T-cell (primary cell): ENCODE measurements around the gene GLB1L. TPM values are rescaled to one million over a fixed set of nuclear protein-coding genes. Genes with fewer than 3 reads are reported as not detected.
A peak's percentile ranks its signal among the peaks of the same experiment; 100 is the strongest.

ENCODE experiments used
- ATAC-seq, 4 experiments: fragments of 200-7000 bp in 3 of 4; fragments of 150-1000 bp in 1 of 4; cut with Tn5 transposase; replicated peaks in 1 of 4; 1 replicate in 3 of 4; 2 replicates in 1 of 4; pipeline ENCODE4 v1.10.0; 2021; ENCODE audit warnings: moderate library complexity in 3 of 4, mild to moderate bottlenecking in 2 of 4, moderate number of reproducible peaks in 1 of 4
- CTCF ChIA-PET, 2 donors: fragments of 300-600 bp; sonication (Branson Sonifier 250); formaldehyde crosslinking; loops; one replicate each; lab custom pipeline; 2022; ENCODE audit warnings: antibody characterized with exemption in 2 of 2; lab: Charles Lee
- POLR2A ChIA-PET, 2 donors: fragments of 300-600 bp; sonication (Branson Sonifier 250); formaldehyde crosslinking; loops; one replicate each; lab custom pipeline; 2022; ENCODE audit warnings: antibody characterized with exemption in 2 of 2; lab: Charles Lee
- DNase-seq, 35 experiments: peaks; one replicate each; pipeline versions ENCODE4 v3.0.0 to v3.0.0-alpha.2; 2013 to 2023
- H3K27ac ChIP-seq: one replicate; pipeline ENCODE4 v1.5.1; 2013; ENCODE audit warnings: low read length
- H3K27me3 ChIP-seq, 2 experiments: replicated peaks in 1 of 2; 1 replicate in 1 of 2; 2 replicates in 1 of 2; pipeline versions ENCODE4 v1.6.1 to v1.7.0; 2013; ENCODE audit warnings: low read length in 1 of 2, mixed read lengths in 1 of 2; ENCODE audit not compliant: control insufficient read depth in 2 of 2, insufficient read depth in 2 of 2; ENCODE audit errors: extremely low read depth in 1 of 2
- H3K36me3 ChIP-seq, 2 donors: 1 replicate in 1 of 2; 2 replicates in 1 of 2; pipeline versions ENCODE4 v1.6.1 to v1.7.0; 2013; ENCODE audit warnings: low read length in 1 of 2; ENCODE audit not compliant: control insufficient read depth in 2 of 2, insufficient read depth in 1 of 2; ENCODE audit errors: extremely low read depth in 1 of 2
- H3K4me1 ChIP-seq, 2 experiments: 1 replicate in 1 of 2; 2 replicates in 1 of 2; pipeline versions ENCODE4 v1.6.1 to v1.7.0; 2013; ENCODE audit warnings: low read length in 2 of 2, mixed read lengths in 1 of 2; ENCODE audit not compliant: insufficient read depth in 2 of 2, control insufficient read depth in 1 of 2; ENCODE audit errors: extremely low read depth in 1 of 2
- H3K4me3 ChIP-seq, 2 donors: 1 replicate in 1 of 2; 2 replicates in 1 of 2; pipeline versions ENCODE4 v1.5.1 to v1.7.0; 2013; ENCODE audit warnings: mild to moderate bottlenecking in 2 of 2, low read length in 1 of 2, moderate library complexity in 1 of 2; ENCODE audit not compliant: control insufficient read depth in 1 of 2; ENCODE audit errors: extremely low read depth in 1 of 2
- H3K9me3 ChIP-seq: 2 replicates; pipeline ENCODE4 v1.7.0; 2013
- H3K27ac Mint-ChIP-seq, 2 donors: one replicate each; pipeline ENCODE4 v1.8.0; 2020 to 2021; ENCODE audit warnings: mild to moderate bottlenecking in 2 of 2, mixed read lengths in 2 of 2
- H3K27me3 Mint-ChIP-seq, 2 donors: one replicate each; pipeline ENCODE4 v1.8.0; 2021 to 2022; ENCODE audit warnings: mixed read lengths in 2 of 2
- H3K36me3 Mint-ChIP-seq: one replicate; pipeline ENCODE4 v1.8.0; 2021; ENCODE audit warnings: mixed read lengths
- H3K4me1 Mint-ChIP-seq, 3 donors: one replicate each; pipeline ENCODE4 v1.8.0; 2020 to 2022; ENCODE audit warnings: mixed read lengths in 3 of 3, mild to moderate bottlenecking in 1 of 3
- H3K4me3 Mint-ChIP-seq, 3 donors: one replicate each; pipeline ENCODE4 v1.8.0; 2020 to 2022; ENCODE audit warnings: mild to moderate bottlenecking in 3 of 3, mixed read lengths in 3 of 3, moderate library complexity in 3 of 3
- H3K9me3 Mint-ChIP-seq, 3 donors: one replicate each; pipeline ENCODE4 v1.8.0; 2020 to 2022; ENCODE audit warnings: mixed read lengths in 3 of 3
- WGBS: methylation state at CpG from one replicate; pipeline ENCODE4 v1.1.5; 2013; ENCODE audit warnings: missing lambda C conversion rate; ENCODE audit not compliant: insufficient coverage; 5-methylcytosine and 5-hydroxymethylcytosine counted together
- total RNA-seq, 35 experiments: library from RNA in 6 of 35; stranded (reverse) in 6 of 35; fragments of 120-200 nt in 1 of 35; gene quantifications; one replicate each; pipeline versions ENCODE4 v1.2.1 to v1.2.4 and lab custom pipeline; 2013 to 2026

Gene GLB1L
- total RNA-seq, 5 donors from 2014 or later (not counting 1 experiment from before 2014, with no cell fraction given): 1.1 to 3.0 (median 1.8) TPM

GRCh38 chr2:219279151-219279915 lies 34.1 kb upstream of the GLB1L start, which contains the start of gene DNAJB2:
Gene DNAJB2 (plus strand): TSS chr2:219279366. CDS start chr2:219279834, 468 bp downstream.
- H3K36me3 Mint-ChIP-seq: peaks cover 21% of the 10 kb centered on the region
- H3K27ac ChIP-seq: peak within 1 kb of the TSS; percentile 100
- H3K27me3 Mint-ChIP-seq: no peaks in the 10 kb centered on the region
- under 1% methylated on average over 65 of the region's 65 CpGs for WGBS
- H3K9me3 ChIP-seq: no peaks in the 10 kb centered on the region
- peak within 1 kb of the TSS; percentile 99 for H3K27ac Mint-ChIP-seq
- peaks cover 18 to 41% of the 10 kb centered on the region in 2 donors for H3K36me3 ChIP-seq
- ChIA-PET POLR2A (interaction anchor here (0.8 to 2.4 kb wide), 9 partner anchors 15 to 50 kb away, joined by 3 to 14 read pairs (median 4); partner anchors contain the start of genes ANKZF1 (in 1 of the 2), ATG9A (in 1 of the 2) and TUBA4A (in 1 of the 2)), CTCF (interaction anchor here (0.7 to 10.3 kb wide), 13 partner anchors 11 to 120 kb away, joined by 3 to 116 read pairs (median 4); partner anchors contain the start of genes ANKZF1 (in 1 of the 2), ATG9A (in 1 of the 2), CNPPD1 (in 1 of the 2) and NHEJ1 (in 1 of the 2))
- no peaks in the 10 kb centered on the region for H3K27me3 ChIP-seq
- peak within 1 kb of the TSS; percentile 85 to 98 (median 97) for H3K4me3 Mint-ChIP-seq
- H3K9me3 Mint-ChIP-seq: no peaks in the 10 kb centered on the region
- H3K4me3 ChIP-seq: peak within 1 kb of the TSS; percentile 76 to 93
- DNase-seq: peak; percentile 91 to 100 (median 99)
- peaks cover 11 to 42% of the 10 kb centered on the region in 2 experiments for H3K4me1 ChIP-seq
- H3K4me1 Mint-ChIP-seq: peaks cover 43 to 54% (median 49%) of the 10 kb centered on the region in 3 donors
- peak; percentile 82 to 93 (median 92) for ATAC-seq

DNA sequence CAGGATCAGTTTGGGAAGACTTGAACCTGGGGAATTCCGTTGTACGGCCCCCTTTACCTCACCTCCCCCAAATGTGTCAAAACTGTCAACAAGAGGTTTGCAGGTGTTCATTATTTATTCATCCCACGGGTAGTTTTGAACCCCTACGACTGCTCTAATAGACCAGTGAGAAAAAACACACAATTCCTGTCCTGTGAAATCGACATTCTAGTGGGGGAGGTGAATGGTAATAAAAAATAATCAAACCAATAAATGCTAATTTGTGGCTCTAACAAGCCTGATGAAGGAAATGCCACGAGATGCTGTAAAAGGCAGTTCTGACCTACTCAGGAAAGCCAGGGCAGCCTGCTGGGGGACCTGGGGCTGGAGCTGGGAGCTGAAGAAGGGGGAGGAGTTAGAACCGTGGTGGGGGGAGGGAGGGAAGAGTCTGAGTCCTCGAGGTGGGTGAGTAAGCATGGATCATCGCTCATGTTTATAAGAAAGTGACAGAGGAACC lies 33.5 kb upstream of the GLB1L start:
- no peaks in the 10 kb centered on the region for H3K9me3 ChIP-seq
- DNase-seq (no peak), ATAC-seq (no peak)
- peaks cover 16 to 34% of the 10 kb centered on the region in 2 donors for H3K36me3 ChIP-seq
- H3K4me3 ChIP-seq: peak overlapping the region; percentile 55 to 72
- Mint-ChIP-seq H3K9me3 (no peaks in the 10 kb centered on the region), H3K4me3 (peak overlapping the region; percentile 77 to 98 (median 85)), H3K27me3 (no peaks in the 10 kb centered on the region), H3K27ac (peak overlapping the region; percentile 92 to 99), H3K4me1 (peaks cover 43 to 54% (median 48%) of the 10 kb centered on the region in 3 donors), H3K36me3 (peaks cover 19% of the 10 kb centered on the region)
- peak overlapping the region; percentile 100 for H3K27ac ChIP-seq
- H3K27me3 ChIP-seq: no peaks in the 10 kb centered on the region
- peaks cover 11 to 42% of the 10 kb centered on the region in 2 experiments for H3K4me1 ChIP-seq
- ChIA-PET POLR2A (interaction anchor here (0.5 to 2.4 kb wide), 9 partner anchors 16 to 49 kb away, joined by 3 to 14 read pairs (median 4); partner anchors contain the start of genes TUBA4A (in 2 of the 2), ANKZF1 (in 1 of the 2) and ATG9A (in 1 of the 2)), CTCF (interaction anchor here (0.6 to 10.3 kb wide), 16 partner anchors 12 to 264 kb away, joined by 3 to 116 read pairs (median 5); partner anchors contain the start of genes ANKZF1 (in 1 of the 2), ATG9A (in 1 of the 2), CNPPD1 (in 1 of the 2) and NHEJ1 (in 1 of the 2))
- 0% methylated on average over 1 of the region's 9 CpGs for WGBS

GRCh38 chr2:219277703-219278654 lies 32.7 kb upstream of the GLB1L start:
- CTCF ChIA-PET: interaction anchor here (0.6 to 10.3 kb wide), 18 partner anchors 16 to 762 kb away, joined by 3 to 116 read pairs (median 4); partner anchors contain the start of genes ANKZF1 (in 1 of the 2), ATG9A (in 1 of the 2), GLB1L (in 1 of the 2) and STK16 (in 1 of the 2)
- peak overlapping the region; percentile 23 to 72 for H3K4me3 ChIP-seq
- Mint-ChIP-seq H3K27me3 (no peaks in the 10 kb centered on the region), H3K9me3 (no peaks in the 10 kb centered on the region), H3K27ac (peak overlapping the region; percentile 92 to 99), H3K4me3 (peak overlapping the region; percentile 64 to 85 (median 77)), H3K4me1 (peaks cover 41 to 51% (median 45%) of the 10 kb centered on the region in 3 donors), H3K36me3 (peaks cover 15% of the 10 kb centered on the region)
- POLR2A ChIA-PET: interaction anchor here (0.5 to 2.4 kb wide), 8 partner anchors 22 to 110 kb away, joined by 3 to 14 read pairs (median 4); partner anchors contain the start of gene TUBA4A (in 2 of the 2)
- DNase-seq (peak in 34 of 35 experiments; percentile 30 to 87 (median 64)), ATAC-seq (peak in 1 of 4 experiments; percentile 20)
- H3K27ac ChIP-seq: peak overlapping the region; percentile 100
- peaks cover 10 to 27% of the 10 kb centered on the region in 2 donors for H3K36me3 ChIP-seq
- H3K9me3 ChIP-seq: no peaks in the 10 kb centered on the region
- 13% methylated on average over 16 of the region's 25 CpGs for WGBS
- H3K4me1 ChIP-seq: peaks cover 11 to 42% of the 10 kb centered on the region in 2 experiments
- no peaks in the 10 kb centered on the region for H3K27me3 ChIP-seq

- H3K27me3 ChIP-seq: peaks cover 0 to 16% of the 10 kb centered on the region in 2 experiments
- H3K9me3 Mint-ChIP-seq: no peaks in the 10 kb centered on the region
- peaks cover 11 to 18% of the 10 kb centered on the region in 2 experiments for H3K4me1 ChIP-seq
- H3K27ac ChIP-seq: no peak overlapping the region
- H3K9me3 ChIP-seq: no peaks in the 10 kb centered on the region
- peaks cover 18 to 21% (median 20%) of the 10 kb centered on the region in 3 donors for H3K4me1 Mint-ChIP-seq
- WGBS: 80% methylated on average over 2 of the region's 6 CpGs
- no peaks in the 10 kb centered on the region for H3K36me3 ChIP-seq
- no peak overlapping the region for H3K4me3 Mint-ChIP-seq
- ChIA-PET POLR2A (interaction anchor here in 1 of 2 donors (0.7 kb wide), 1 partner anchor 20 kb away, joined by 4 read pairs; no protein-coding TSS in a partner anchor), CTCF (interaction anchor here in 1 of 2 donors (0.6 to 1.8 kb wide), 2 partner anchors 20 to 21 kb away, joined by 3 to 8 read pairs; no protein-coding TSS in a partner anchor)
- ATAC-seq (no peak), DNase-seq (no peak)
- no peak overlapping the region for H3K27ac Mint-ChIP-seq
- no peaks in the 10 kb centered on the region for H3K27me3 Mint-ChIP-seq
- no peaks in the 10 kb centered on the region for H3K36me3 Mint-ChIP-seq
- H3K4me3 ChIP-seq: no peak overlapping the region
Measured at GRCh38 chr2:219274361-219274921, 29.2 kb upstream of the GLB1L start.

GRCh38 chr2:219273937-219274336 lies 28.7 kb upstream of the GLB1L start:
- no peaks in the 10 kb centered on the region for H3K9me3 ChIP-seq
- H3K27me3 Mint-ChIP-seq: no peaks in the 10 kb centered on the region
- no peaks in the 10 kb centered on the region for H3K36me3 ChIP-seq
- no peaks in the 10 kb centered on the region for H3K9me3 Mint-ChIP-seq
- no peak overlapping the region for H3K4me3 Mint-ChIP-seq
- peaks cover 17 to 19% (median 19%) of the 10 kb centered on the region in 3 donors for H3K4me1 Mint-ChIP-seq
- H3K27ac Mint-ChIP-seq: no peak overlapping the region
- 75% methylated on average over 2 of the region's 3 CpGs for WGBS
- DNase-seq (no peak), ATAC-seq (no peak)
- no peaks in the 10 kb centered on the region for H3K36me3 Mint-ChIP-seq
- H3K4me3 ChIP-seq: no peak overlapping the region
- peaks cover 0 to 16% of the 10 kb centered on the region in 2 experiments for H3K27me3 ChIP-seq
- ChIA-PET CTCF (interaction anchor here in 1 of 2 donors (0.6 to 1.8 kb wide), 2 partner anchors 19 to 21 kb away, joined by 3 to 8 read pairs; no protein-coding TSS in a partner anchor), POLR2A (interaction anchor here in 1 of 2 donors (0.7 kb wide), 1 partner anchor 19 kb away, joined by 4 read pairs; no protein-coding TSS in a partner anchor)
- H3K27ac ChIP-seq: no peak overlapping the region
- H3K4me1 ChIP-seq: peaks cover 11 to 16% of the 10 kb centered on the region in 2 experiments
